SK-N-SH treated with all-trans-retinoic acid at 6 μM for 48 hours (cell line): ENCODE measurements around the gene SEC14L5.

Experiments
- BACH2 ChIP-seq: fragments of 250-450 bp; sonication (Bioruptor Pico); IDR thresholded peaks from 2 replicates; pipeline ENCODE4 v1.9.0; 2021; ENCODE audit warnings: mild to moderate bottlenecking, borderline replicate concordance
- CREB5 ChIP-seq: fragments of 250-450 bp; sonication (Bioruptor Pico); IDR thresholded peaks from 2 replicates; pipeline ENCODE4 v1.5.1; 2020; ENCODE audit warnings: low read depth, mild to moderate bottlenecking, moderate library complexity
- CSDC2 ChIP-seq: fragments of 250-450 bp; sonication (Bioruptor Pico); IDR thresholded peaks from 2 replicates; pipeline ENCODE4 v1.5.0; 2020; ENCODE audit warnings: mild to moderate bottlenecking, moderate library complexity
- CSRNP3 ChIP-seq: fragments of 250-450 bp; sonication (Bioruptor Pico); IDR thresholded peaks from 2 replicates; pipeline ENCODE4 v1.5.1; 2021; ENCODE audit warnings: mild to moderate bottlenecking, moderate library complexity
- GLIS3 ChIP-seq: fragments of 250-450 bp; sonication (Bioruptor Pico); IDR thresholded peaks from 2 replicates; pipeline ENCODE4 v1.5.0; 2020; ENCODE audit warnings: mild to moderate bottlenecking, moderate library complexity
- OSR1 ChIP-seq: fragments of 250-450 bp; sonication (Bioruptor Pico); IDR thresholded peaks from 2 replicates; pipeline ENCODE4 v1.8.0; 2022; ENCODE audit warnings: moderate library complexity, mild to moderate bottlenecking, inconsistent platforms
- PATZ1 ChIP-seq: fragments of 250-450 bp; sonication (Bioruptor Pico); IDR thresholded peaks from 2 replicates; pipeline ENCODE4 v1.8.0; 2020; ENCODE audit warnings: mild to moderate bottlenecking, moderate library complexity, borderline replicate concordance
- POU6F1 ChIP-seq: fragments of 250-450 bp; sonication (Bioruptor Pico); IDR thresholded peaks from 2 replicates; pipeline ENCODE4 v1.8.0; 2021; ENCODE audit warnings: low read depth, mild to moderate bottlenecking, moderate library complexity, borderline replicate concordance
- RARB ChIP-seq: fragments of 250-450 bp; sonication (Bioruptor Pico); IDR thresholded peaks from 2 replicates; pipeline ENCODE4 v1.8.0; 2021; ENCODE audit warnings: mild to moderate bottlenecking, moderate library complexity
- SNAI2 ChIP-seq: fragments of 250-450 bp; sonication (Bioruptor Pico); IDR thresholded peaks from 2 replicates; pipeline ENCODE4 v1.5.0; 2020; ENCODE audit warnings: mild to moderate bottlenecking, moderate library complexity
- TOX ChIP-seq: fragments of 250-450 bp; sonication (Bioruptor Pico); IDR thresholded peaks from 2 replicates; pipeline ENCODE4 v1.8.0; 2021; ENCODE audit warnings: mild to moderate bottlenecking, moderate library complexity, borderline replicate concordance

- TF ChIP-seq BACH2 (CRISPR knock-in tag) = no peak
- no peak for TF ChIP-seq RARB (CRISPR knock-in tag)
- TF ChIP-seq PATZ1 = no peak
- TF ChIP-seq OSR1 (CRISPR knock-in tag) = no peak
- no peak for TF ChIP-seq CREB5 (CRISPR knock-in tag)
- TF ChIP-seq CSRNP3 (CRISPR knock-in tag) = no peak
- TF ChIP-seq SNAI2 (CRISPR knock-in tag) = no peak
- TF ChIP-seq GLIS3 = no peak
- no peak for TF ChIP-seq CSDC2
- no peak for TF ChIP-seq POU6F1
- TF ChIP-seq TOX (CRISPR knock-in tag) = no peak
Measured at GRCh38 chr16:5028950-5029475, 70.9 kb downstream of the SEC14L5 start.
